Amygdala (tissue), 56 donors: ENCODE results near the gene LAMB1.

Experiments
- DNase-seq, 56 donors: peaks; one replicate each; lab custom pipeline; 2025; lab: John Stamatoyannopoulos, UW

The LAMB1 gene

GRCh38 chr7:108020585-108020984 lies 17.6 kb upstream of the LAMB1 start:
- no peak for DNase-seq

GRCh38 chr7:108018668-108019067 lies 15.7 kb upstream of the LAMB1 start:
- DNase-seq = no peak

GRCh38 chr7:108017776-108018151 lies 14.8 kb upstream of the LAMB1 start:
- DNase-seq = no peak

GRCh38 chr7:108016841-108017775 lies 14.1 kb upstream of the LAMB1 start:
- no peak for DNase-seq

- DNase-seq = no peak
Measured at GRCh38 chr7:108015740-108016139, 12.8 kb upstream of the LAMB1 start.

- DNase-seq = no peak
Measured at GRCh38 chr7:108014747-108015682, 12.1 kb upstream of the LAMB1 start.

GRCh38 chr7:108014215-108014614 lies 11.3 kb upstream of the LAMB1 start:
- DNase-seq = no peak

GRCh38 chr7:108012499-108013430 lies 9.8 kb upstream of the LAMB1 start:
- DNase-seq = no peak

GRCh38 chr7:108010377-108010776 lies 7.4 kb upstream of the LAMB1 start:
- no peak for DNase-seq

GRCh38 chr7:108009873-108010272 lies 6.9 kb upstream of the LAMB1 start:
- DNase-seq = no peak

- DNase-seq = no peak
Measured at GRCh38 chr7:108008827-108009226, 5.9 kb upstream of the LAMB1 start.

- DNase-seq = no peak
Measured at GRCh38 chr7:108008240-108008639, 5.3 kb upstream of the LAMB1 start.

GRCh38 chr7:108007762-108008161 lies 4.8 kb upstream of the LAMB1 start:
- DNase-seq = no peak

GRCh38 chr7:108007261-108007660 lies 4.3 kb upstream of the LAMB1 start:
- DNase-seq = no peak

GRCh38 chr7:108004220-108005142 lies 1.5 kb upstream of the LAMB1 start:
- DNase-seq = no peak

GRCh38 chr7:108003599-108003935 lies 606 bp upstream of the LAMB1 start:
- DNase-seq = no peak

- DNase-seq = peak in 6 of 56 donors; percentile 1 to 33 (median 17)
Measured at GRCh38 chr7:108001764-108002725, 916 bp downstream of the LAMB1 start.
